Measurements from ENCODE around the gene SLC28A3. TPM values are rescaled to one million over a fixed set of nuclear protein-coding genes. Genes with fewer than 3 reads are reported as not detected.

The SLC28A3 gene
- total and polyA plus RNA-seq, 2 of the 8 experiments (the other 6 are each of a cell fraction or from before 2014, with no cell fraction given): 0.02 TPM; not detected in 1

DNA sequence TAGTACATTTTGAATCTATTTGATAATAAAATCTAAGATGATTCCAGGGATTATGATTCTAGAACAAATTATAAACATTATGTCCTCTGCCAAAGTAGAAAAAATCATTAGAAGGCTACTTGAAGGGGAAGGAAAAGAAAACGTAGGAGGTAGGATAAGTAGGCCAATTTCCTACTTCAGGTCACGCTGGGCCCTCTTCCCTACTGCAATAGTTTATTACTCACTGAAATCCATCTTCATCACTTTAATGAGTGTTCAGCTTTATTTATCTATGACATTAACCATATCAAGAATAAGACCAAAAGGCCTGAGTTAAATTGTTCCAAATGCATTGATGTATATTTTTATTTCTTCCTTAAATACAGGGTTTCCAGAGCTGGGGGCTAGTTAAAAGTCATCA lies 21.6 kb downstream of the SLC28A3 start:
- Histone ChIP-seq H3K36me3 (ENCODE audit: control insufficient read depth in 2 of 4, insufficient read depth in 4 of 4, low read length in 3 of 4) (no peaks in the 10 kb centered on the region), H3K23ac (ENCODE audit: insufficient read length) (no peak overlapping the region), H3K27ac (ENCODE audit: low read depth, low read length) (no peak overlapping the region), H2BK12ac (ENCODE audit: low read depth, low read length) (no peak overlapping the region), H4K5ac (ENCODE audit: insufficient read length, low read depth, low read length) (no peak overlapping the region), H2BK120ac (replicated peaks; ENCODE audit: low read depth, low read length) (no peak overlapping the region), H3K79me2 (ENCODE audit: control insufficient read depth in 1 of 2, insufficient read depth in 2 of 2, low read length in 2 of 2) (no peaks in the 10 kb centered on the region), H2BK15ac (ENCODE audit: low read length) (no peak overlapping the region), H3K18ac (ENCODE audit: extremely low read depth, low read length) (no peak overlapping the region), H3K27me3 (replicated peaks in 1 of 4; ENCODE audit: control insufficient read depth in 3 of 4, extremely low read depth in 1 of 4, insufficient read depth in 3 of 4, low read length in 3 of 4) (no peaks in the 10 kb centered on the region), H3K9me3 (ENCODE audit: insufficient read depth in 2 of 2, low read depth in 1 of 2, low read length in 1 of 2) (no peaks in the 10 kb centered on the region), H3K4me2 (ENCODE audit: insufficient read depth in 1 of 2, low read depth in 2 of 2, low read length in 2 of 2) (no peak overlapping the region), H3K4me3 (ENCODE audit: extremely low read depth in 1 of 4, insufficient read depth in 2 of 4, low read depth in 3 of 4, low read length in 4 of 4) (no peak overlapping the region), H4K20me1 (replicated peaks in 1 of 2; ENCODE audit: control insufficient read depth in 1 of 2, insufficient read depth in 2 of 2, low read length in 2 of 2) (no peaks in the 10 kb centered on the region), H4K91ac (replicated peaks; ENCODE audit: insufficient read length, low read length) (no peak overlapping the region), H3K14ac (ENCODE audit: insufficient read length) (no peak overlapping the region), H3K4ac (replicated peaks; ENCODE audit: insufficient read length, low read depth, low read length) (no peak overlapping the region), H3K4me1 (replicated peaks in 1 of 4; ENCODE audit: control insufficient read depth in 3 of 4, insufficient read depth in 4 of 4, low read length in 3 of 4) (no peaks in the 10 kb centered on the region; a peak in 1 of 7 replicates), H3K79me1 (ENCODE audit: low read depth, low read length) (no peaks in the 10 kb centered on the region), H2AFZ (ENCODE audit: low read length) (no peak overlapping the region), H3K9ac (replicated peaks in 1 of 4; ENCODE audit: extremely low read depth in 1 of 4, low read depth in 3 of 4, low read length in 3 of 4) (no peak overlapping the region), H2BK5ac (ENCODE audit: low read depth, low read length) (no peak overlapping the region), H3K23me2 (ENCODE audit: low read depth, low read length) (no peaks in the 10 kb centered on the region), H2BK20ac (ENCODE audit: low read length) (no peak overlapping the region), H2AK5ac (ENCODE audit: low read depth, low read length) (no peak overlapping the region), H3K56ac (replicated peaks; ENCODE audit: insufficient read length, low read depth, low read length) (no peak overlapping the region), H4K8ac (ENCODE audit: extremely low read depth, insufficient read depth, low read length) (no peak overlapping the region)
- CTCF ChIA-PET (ENCODE audit: partially characterized antibody): interaction anchor here (2.0 kb wide), 1 partner anchor 25 kb away, joined by 10 read pairs; no protein-coding TSS in a partner anchor
- POLR2A ChIA-PET (ENCODE audit: partially characterized antibody): no interaction called here
- WGBS, 2 experiments (ENCODE audit: extremely low coverage in 1 of 2, insufficient coverage in 1 of 2, insufficient read length in 1 of 2, insufficient replicate concordance in 2 of 2, low coverage in 1 of 2, low lambda C conversion rate in 2 of 2, missing lambda C conversion rate in 1 of 2): 92% methylated on average over 2 of the region's 2 CpGs; no CpG with 5 or more reads in 1 of the 2 experiments
- TF ChIP-seq, protein P1, sequence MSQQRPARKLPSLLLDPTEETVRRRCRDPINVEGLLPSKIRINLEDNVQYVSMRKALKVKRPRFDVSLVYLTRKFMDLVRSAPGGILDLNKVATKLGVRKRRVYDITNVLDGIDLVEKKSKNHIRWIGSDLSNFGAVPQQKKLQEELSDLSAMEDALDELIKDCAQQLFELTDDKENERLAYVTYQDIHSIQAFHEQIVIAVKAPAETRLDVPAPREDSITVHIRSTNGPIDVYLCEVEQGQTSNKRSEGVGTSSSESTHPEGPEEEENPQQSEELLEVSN (IDR thresholded peaks at IDR 0.05): no peak
- TF ChIP-seq TCF12 (IDR thresholded peaks at IDR 0.05; ENCODE audit: low read depth, low read length) (no peak), TAF1 (IDR thresholded peaks at IDR 0.05; ENCODE audit: low read depth, low read length) (no peak), SRF (IDR thresholded peaks at IDR 0.05; ENCODE audit: low read depth, low read length) (no peak), FOSL1 (IDR thresholded peaks at IDR 0.05; ENCODE audit: insufficient read depth, low read depth, low read length) (no peak), KDM4A (IDR thresholded peaks at IDR 0.05; ENCODE audit: low read depth, low read length, severe bottlenecking) (no peak), CBX5 (IDR thresholded peaks at IDR 0.05; ENCODE audit: low read depth, low read length) (no peak), SAP30 (IDR thresholded peaks at IDR 0.05; ENCODE audit: insufficient read depth, insufficient replicate concordance, low read length) (no peak), CREB1 (IDR thresholded peaks at IDR 0.05) (no peak)
- FAIRE-seq: no peak
- DNase-seq (ENCODE audit: low read depth in 1 of 2, low spot score in 2 of 2): no peak
